Body of pancreas (tissue), 4 donors: ENCODE measurements around the gene THSD4. TPM values are rescaled to one million over a fixed set of nuclear protein-coding genes. Genes with fewer than 3 reads are reported as not detected.
"Not testable (repeated sequence)": the region's sequence is repeated elsewhere in the genome, so short reads cannot be mapped to it uniquely, and the experiment has no call there.

Experiments used
- ATAC-seq: fragments of 150-250 bp; one replicate; pipeline ENCODE4 v1.9.1; 2016
- DNase-seq, 4 donors: peaks; one replicate each; pipeline ENCODE4 v3.0.0-alpha.2; 2019
- H3K27ac ChIP-seq, 4 donors: fragments of 200-600 bp; sonication (generic); 1 replicate in 3 of 4; 2 replicates in 1 of 4; pipeline versions ENCODE4 v1.5.1 to v1.6.1; 2016 to 2019; ENCODE audit warnings: mild to moderate bottlenecking in 1 of 4, mixed read lengths in 1 of 4, moderate library complexity in 1 of 4
- H3K27me3 ChIP-seq, 2 donors: fragments of 200-600 bp; sonication (generic); one replicate each; pipeline ENCODE4 v1.6.0; 2016; ENCODE audit warnings: mild to moderate bottlenecking in 1 of 2
- H3K36me3 ChIP-seq, 2 donors: fragments of 200-600 bp; sonication (generic); replicated peaks in 1 of 2; 2 replicates each; pipeline ENCODE4 v1.5.1; 2016; ENCODE audit warnings: low read depth in 2 of 2; ENCODE audit not compliant: insufficient read depth in 1 of 2
- H3K4me1 ChIP-seq: fragments of 200-600 bp; sonication (generic); one replicate; pipeline ENCODE4 v1.6.0; 2016
- H3K4me3 ChIP-seq, 2 donors: fragments of 200-600 bp; sonication (generic); 1 replicate in 1 of 2; 2 replicates in 1 of 2; pipeline ENCODE4 v1.5.1; 2016 to 2019
- H3K9me3 ChIP-seq, 3 donors: fragments of 200-600 bp; sonication (generic); 1 replicate in 2 of 3; 2 replicates in 1 of 3; pipeline ENCODE4 v1.5.1; 2016
- CTCF ChIP-seq, 7 experiments: fragments of 450-650 bp in 4 of 7; fragments of 200-600 bp in 3 of 7; sonication (generic) in 3 of 7; IDR thresholded peaks; one replicate each; pipeline ENCODE4 v1.5.1; 2016 to 2019; ENCODE audit warnings: antibody characterized with exemption in 7 of 7
- POLR2A ChIP-seq, 3 donors: fragments of 450-650 bp; IDR thresholded peaks; one replicate each; pipeline ENCODE4 v1.6.1; 2016; ENCODE audit warnings: antibody characterized with exemption in 3 of 3, mild to moderate bottlenecking in 2 of 3
- WGBS, 2 donors: methylation state at CpG; one replicate each; pipeline ENCODE4 v1.1.5; 2017; 5-methylcytosine and 5-hydroxymethylcytosine counted together
- intact Hi-C: fragments of 100-400 bp; cut with DNase I; formaldehyde crosslinking; loops from one replicate; pipeline ENCODE4 v1.15.1; 2023
- total RNA-seq, 2 donors: library from RNA; depleted of rRNA; stranded (reverse); fragments of >200 nt; gene quantifications; one replicate each; pipeline ENCODE4 v1.1.0, GENCODE V29; 2016

THSD4 gene
- total RNA-seq, 2 donors from 2014 or later, result 12.9 to 16.1 TPM

- 71 to 92% methylated on average over 3 of the region's 3 CpGs for WGBS, 2 donors
- intact Hi-C loops, result no loop called here
Observed at GRCh38 chr15:71313806-71314205, 198.5 kb downstream of the THSD4 start.

GRCh38 chr15:71314956-71315537 is 199.8 kb downstream of the THSD4 start:
- H3K4me3 ChIP-seq, result no peak overlapping the region
- no peak overlapping the region for H3K27ac ChIP-seq
- H3K27me3 ChIP-seq, result no peaks in the 10 kb centered on the region
- ATAC-seq, result no peak
- H3K36me3 ChIP-seq, result no peaks in the 10 kb centered on the region
- H3K4me1 ChIP-seq, result no peaks in the 10 kb centered on the region
- intact Hi-C loops, result no loop called here
- 73 to 84% methylated on average over 2 of the region's 2 CpGs for WGBS, 2 donors
- H3K9me3 ChIP-seq, result no peaks in the 10 kb centered on the region
- no peak for TF ChIP-seq CTCF (IDR thresholded peaks at IDR 0.05)
- no peak for TF ChIP-seq POLR2A (IDR thresholded peaks at IDR 0.05)
- no peak for DNase-seq

More at GRCh38 chr15:71313806-71314205, 198.5 kb downstream of the THSD4 start:
- Histone ChIP-seq H3K36me3 (no peaks in the 10 kb centered on the region), H3K4me3 (no peak overlapping the region), H3K27me3 (no peaks in the 10 kb centered on the region), H3K27ac (no peak overlapping the region), H3K9me3 (no peaks in the 10 kb centered on the region), H3K4me1 (no peaks in the 10 kb centered on the region)
- no peak for ATAC-seq
- DNase-seq, result no peak
- TF ChIP-seq POLR2A (IDR thresholded peaks at IDR 0.05), result no peak
- no peak for TF ChIP-seq CTCF (IDR thresholded peaks at IDR 0.05)

GRCh38 chr15:71316911-71317310 is 201.6 kb downstream of the THSD4 start:
- Histone ChIP-seq H3K4me1 (no peaks in the 10 kb centered on the region), H3K9me3 (no peaks in the 10 kb centered on the region), H3K27me3 (no peaks in the 10 kb centered on the region), H3K4me3 (no peak overlapping the region), H3K27ac (no peak overlapping the region), H3K36me3 (no peaks in the 10 kb centered on the region)
- intact Hi-C loops, result no loop called here
- WGBS, 2 donors, result 73 to 97% methylated on average over 1 of the region's 1 CpG
- DNase-seq (no peak), ATAC-seq (no peak)
- TF ChIP-seq CTCF (IDR thresholded peaks at IDR 0.05) (no peak), POLR2A (IDR thresholded peaks at IDR 0.05) (no peak)

- H3K4me3 ChIP-seq, H3K9me3 ChIP-seq, H3K36me3 ChIP-seq, ATAC-seq, intact Hi-C loops, H3K27me3 ChIP-seq, DNase-seq, H3K4me1 ChIP-seq, H3K27ac ChIP-seq: not testable (repeated sequence)
- WGBS, 2 donors, result 89% methylated on average over 3 of the region's 3 CpGs
Observed at GRCh38 chr15:71319424-71319823, 204.2 kb downstream of the THSD4 start.

- DNase-seq (no peak), ATAC-seq (no peak)
- Histone ChIP-seq H3K9me3 (no peaks in the 10 kb centered on the region), H3K27ac (no peak overlapping the region), H3K4me1 (no peaks in the 10 kb centered on the region), H3K4me3 (no peak overlapping the region), H3K27me3 (no peaks in the 10 kb centered on the region), H3K36me3 (no peaks in the 10 kb centered on the region)
- 69 to 82% methylated on average over 3 of the region's 3 CpGs for WGBS, 2 donors
- no peak for TF ChIP-seq POLR2A (IDR thresholded peaks at IDR 0.05)
- TF ChIP-seq CTCF (IDR thresholded peaks at IDR 0.05), result no peak
- intact Hi-C loops, result no loop called here
Observed at GRCh38 chr15:71319935-71320334, 204.7 kb downstream of the THSD4 start.
